Activated CD4-positive, alpha-beta memory T cell treated with anti-CD3 and anti-CD28 coated beads for 36 hours (primary cell): ENCODE results near the gene VSTM4. TPM values are rescaled to one million over a fixed set of nuclear protein-coding genes. Genes with fewer than 3 reads are reported as not detected.

Experiments used
- CTCF ChIA-PET: fragments of 350-600 bp; sonication (Branson Sonifier 250); formaldehyde crosslinking; loops from one replicate; lab custom pipeline; 2021; ENCODE audit warnings: antibody characterized with exemption, inconsistent platforms; lab: Charles Lee
- POLR2A ChIA-PET: fragments of 350-600 bp; sonication (Branson Sonifier 250); formaldehyde crosslinking; loops from one replicate; lab custom pipeline; 2021; ENCODE audit warnings: antibody characterized with exemption; lab: Charles Lee
- DNase-seq: peaks from one replicate; pipeline ENCODE4 v3.0.0-alpha.2; 2020
- H3K27ac Mint-ChIP-seq: one replicate; pipeline ENCODE4 v1.8.0; 2021; ENCODE audit warnings: mixed read lengths
- H3K27me3 Mint-ChIP-seq: one replicate; pipeline ENCODE4 v1.8.0; 2021; ENCODE audit warnings: mixed read lengths
- H3K36me3 Mint-ChIP-seq: one replicate; pipeline ENCODE4 v1.8.0; 2021; ENCODE audit warnings: mixed read lengths
- H3K4me1 Mint-ChIP-seq: one replicate; pipeline ENCODE4 v1.8.0; 2021; ENCODE audit warnings: low read depth, mixed read lengths
- H3K4me3 Mint-ChIP-seq: one replicate; pipeline ENCODE4 v1.8.0; 2021; ENCODE audit warnings: mild to moderate bottlenecking, mixed read lengths
- H3K9me3 Mint-ChIP-seq: one replicate; pipeline ENCODE4 v1.8.0; 2021; ENCODE audit warnings: mixed read lengths
- intact Hi-C: fragments of 100-400 bp; cut with micrococcal nuclease; formaldehyde crosslinking; loops from one replicate; pipeline ENCODE4 v1.15.1; 2023
- total RNA-seq, 2 experiments: library from RNA; stranded (reverse); gene quantifications; one replicate each; pipeline ENCODE4 v1.2.3, GENCODE V29; 2021

VSTM4 gene
- total RNA-seq, 2 experiments from 2014 or later: 0.10 to 0.24 TPM

DNA sequence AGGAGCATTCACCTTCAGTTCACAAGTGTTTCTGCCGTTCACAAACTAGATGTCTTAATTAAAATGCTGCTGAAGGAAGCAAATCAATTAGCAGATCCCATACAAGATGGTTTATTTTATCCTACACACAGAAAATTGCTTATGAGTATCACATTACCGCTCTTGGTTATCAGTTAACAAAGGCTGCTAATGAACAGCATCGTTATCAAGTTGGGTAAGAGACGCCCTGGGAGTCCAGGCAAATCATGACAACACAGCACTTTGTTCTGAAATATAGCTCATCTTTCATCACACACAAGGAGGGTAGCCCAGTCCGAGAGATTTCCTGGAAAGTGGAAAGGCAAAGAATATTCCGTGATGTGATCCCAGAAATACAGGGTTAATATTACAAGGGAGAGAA lies 39.3 kb upstream of the VSTM4 start:
- no peak overlapping the region for H3K4me3 Mint-ChIP-seq
- no peaks in the 10 kb centered on the region for H3K9me3 Mint-ChIP-seq
- ChIA-PET POLR2A (interaction anchor here (1.8 kb wide), 1 partner anchor 10 kb away, joined by 5 read pairs; no protein-coding TSS in a partner anchor), CTCF (no interaction called here)
- no peak overlapping the region for H3K27ac Mint-ChIP-seq
- DNase-seq: no peak
- peaks cover 6% of the 10 kb centered on the region for H3K4me1 Mint-ChIP-seq
- intact Hi-C loops: no loop called here
- peaks cover 11% of the 10 kb centered on the region for H3K36me3 Mint-ChIP-seq
- peaks cover 11% of the 10 kb centered on the region for H3K27me3 Mint-ChIP-seq

DNA sequence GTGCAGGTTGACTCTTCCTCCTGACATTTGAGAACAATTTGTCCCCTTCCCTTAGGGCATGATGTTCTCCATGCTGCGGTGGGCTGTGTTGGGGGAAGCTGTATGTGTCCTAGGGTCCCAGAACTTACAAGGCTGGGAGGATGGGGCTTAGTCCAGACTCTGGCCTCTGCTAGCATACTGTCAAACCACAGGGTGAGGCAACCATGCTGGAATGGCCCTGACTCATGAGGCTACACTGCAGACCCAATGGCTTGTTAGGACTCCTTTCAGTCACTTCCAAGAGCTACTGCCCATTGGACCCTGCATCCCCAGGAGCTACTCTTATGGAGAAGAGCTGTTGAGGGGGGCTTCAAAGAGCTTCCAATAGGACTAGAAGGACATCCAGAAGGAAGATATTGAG lies 38.6 kb upstream of the VSTM4 start:
- no peak overlapping the region for H3K4me3 Mint-ChIP-seq
- peaks cover 11% of the 10 kb centered on the region for H3K36me3 Mint-ChIP-seq
- ChIA-PET CTCF (no interaction called here), POLR2A (no interaction called here)
- intact Hi-C loops: no loop called here
- no peaks in the 10 kb centered on the region for H3K9me3 Mint-ChIP-seq
- DNase-seq: no peak
- H3K27me3 Mint-ChIP-seq: peaks cover 11% of the 10 kb centered on the region
- peaks cover 6% of the 10 kb centered on the region for H3K4me1 Mint-ChIP-seq
- no peak overlapping the region for H3K27ac Mint-ChIP-seq

- H3K36me3 Mint-ChIP-seq: peaks cover 7% of the 10 kb centered on the region
- peaks cover 11% of the 10 kb centered on the region for H3K27me3 Mint-ChIP-seq
- intact Hi-C loops: no loop called here
- DNase-seq: no peak
- peaks cover 6% of the 10 kb centered on the region for H3K4me1 Mint-ChIP-seq
- peak overlapping the region; percentile 10 for H3K27ac Mint-ChIP-seq
- no peak overlapping the region for H3K4me3 Mint-ChIP-seq
- POLR2A ChIA-PET: interaction anchor here (0.9 kb wide), 1 partner anchor 37 kb away, joined by 3 read pairs; no protein-coding TSS in a partner anchor
- H3K9me3 Mint-ChIP-seq: peaks cover 5% of the 10 kb centered on the region
- CTCF ChIA-PET: no interaction called here
These were observed 37.8 kb upstream of the VSTM4 start for GRCh38 chr10:49153115-49153514.

- Mint-ChIP-seq H3K4me1 (peaks cover 4% of the 10 kb centered on the region), H3K27ac (no peak overlapping the region), H3K27me3 (peaks cover 9% of the 10 kb centered on the region), H3K36me3 (peaks cover 5% of the 10 kb centered on the region), H3K9me3 (peaks cover 7% of the 10 kb centered on the region), H3K4me3 (no peak overlapping the region)
- no peak for DNase-seq
- CTCF ChIA-PET: no interaction called here
- intact Hi-C loops: no loop called here
- POLR2A ChIA-PET: interaction anchor here (0.9 kb wide), 1 partner anchor 37 kb away, joined by 3 read pairs; no protein-coding TSS in a partner anchor
These were observed 37.3 kb upstream of the VSTM4 start for GRCh38 chr10:49152663-49153062.

GRCh38 chr10:49152037-49152436 lies 36.7 kb upstream of the VSTM4 start:
- Mint-ChIP-seq H3K27me3 (peaks cover 9% of the 10 kb centered on the region), H3K4me3 (no peak overlapping the region), H3K9me3 (peaks cover 12% of the 10 kb centered on the region), H3K27ac (no peak overlapping the region), H3K4me1 (peaks cover 3% of the 10 kb centered on the region), H3K36me3 (peaks cover 3% of the 10 kb centered on the region)
- intact Hi-C loops: no loop called here
- CTCF ChIA-PET: interaction anchor here (1.2 kb wide), 1 partner anchor 12 kb away, joined by 3 read pairs; no protein-coding TSS in a partner anchor
- no peak for DNase-seq
- POLR2A ChIA-PET: no interaction called here

- no peak overlapping the region for H3K27ac Mint-ChIP-seq
- peaks cover 12% of the 10 kb centered on the region for H3K9me3 Mint-ChIP-seq
- H3K36me3 Mint-ChIP-seq: peaks cover under 1% of the 10 kb centered on the region
- intact Hi-C loops: no loop called here
- CTCF ChIA-PET: interaction anchor here (1.2 kb wide), 1 partner anchor 13 kb away, joined by 3 read pairs; no protein-coding TSS in a partner anchor
- peaks cover under 1% of the 10 kb centered on the region for H3K4me1 Mint-ChIP-seq
- no peak overlapping the region for H3K4me3 Mint-ChIP-seq
- H3K27me3 Mint-ChIP-seq: peaks cover 9% of the 10 kb centered on the region
- POLR2A ChIA-PET: no interaction called here
- DNase-seq: no peak
These were observed 36.2 kb upstream of the VSTM4 start for GRCh38 chr10:49151481-49151880.

- Mint-ChIP-seq H3K4me1 (no peaks in the 10 kb centered on the region), H3K9me3 (peaks cover 12% of the 10 kb centered on the region), H3K36me3 (no peaks in the 10 kb centered on the region), H3K27ac (no peak overlapping the region), H3K4me3 (no peak overlapping the region), H3K27me3 (peaks cover 9% of the 10 kb centered on the region)
- ChIA-PET POLR2A (no interaction called here), CTCF (no interaction called here)
- DNase-seq: no peak
- intact Hi-C loops: no loop called here
These were observed 35.7 kb upstream of the VSTM4 start for GRCh38 chr10:49151025-49151445.

DNA sequence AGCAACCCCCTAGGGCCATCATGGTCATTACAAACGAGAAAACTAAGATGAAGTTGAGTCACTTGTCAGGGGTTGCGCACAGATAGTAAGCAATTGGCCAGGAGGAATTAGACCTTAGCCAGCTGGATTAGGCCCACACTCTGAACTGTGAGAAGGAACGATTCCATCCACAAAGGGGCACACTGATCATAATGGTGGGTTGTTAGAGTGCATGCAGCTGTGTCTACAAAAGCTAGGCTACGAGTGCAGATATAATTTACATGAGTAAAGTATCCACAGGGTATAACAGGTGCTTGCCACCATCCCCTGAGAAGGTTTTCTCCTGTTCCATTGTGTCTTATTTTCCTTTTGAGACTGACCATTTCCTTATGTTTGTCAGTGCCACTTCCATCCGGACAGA lies 35.1 kb upstream of the VSTM4 start:
- Mint-ChIP-seq H3K4me3 (no peak overlapping the region), H3K27ac (no peak overlapping the region), H3K27me3 (peaks cover 9% of the 10 kb centered on the region), H3K9me3 (peaks cover 12% of the 10 kb centered on the region), H3K36me3 (no peaks in the 10 kb centered on the region), H3K4me1 (no peaks in the 10 kb centered on the region)
- ChIA-PET POLR2A (no interaction called here), CTCF (no interaction called here)
- no peak for DNase-seq
- intact Hi-C loops: no loop called here

- Mint-ChIP-seq H3K36me3 (no peaks in the 10 kb centered on the region), H3K4me1 (no peaks in the 10 kb centered on the region), H3K4me3 (no peak overlapping the region), H3K27me3 (peaks cover 9% of the 10 kb centered on the region), H3K9me3 (peaks cover 12% of the 10 kb centered on the region), H3K27ac (no peak overlapping the region)
- DNase-seq: no peak
- ChIA-PET POLR2A (no interaction called here), CTCF (interaction anchor here (0.8 kb wide), 1 partner anchor 15 kb away, joined by 3 read pairs; no protein-coding TSS in a partner anchor)
- intact Hi-C loops: no loop called here
These were observed 34.6 kb upstream of the VSTM4 start for GRCh38 chr10:49149881-49150280.

- CTCF ChIA-PET: no interaction called here
These were observed 28.9 kb upstream of the VSTM4 start for GRCh38 chr10:49144058-49144720.

DNA sequence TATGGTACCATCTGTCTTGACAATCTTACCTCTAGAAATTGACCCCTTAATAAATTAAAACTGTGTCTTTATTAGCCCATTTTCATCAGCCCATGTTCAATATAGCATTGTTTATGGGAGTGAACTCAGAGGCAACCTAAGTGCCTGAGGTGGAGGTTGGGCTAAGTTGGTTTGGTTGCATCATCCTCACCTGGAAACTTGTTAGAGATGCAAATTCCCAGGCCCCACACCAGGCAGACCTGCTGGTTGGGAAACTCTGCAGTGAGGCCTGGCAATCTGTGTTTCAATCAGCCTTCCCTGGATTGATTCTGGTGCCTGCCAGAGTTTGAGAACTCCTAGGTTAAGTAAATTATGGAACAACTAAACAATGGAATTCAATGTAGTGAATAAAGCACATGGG lies 27.9 kb upstream of the VSTM4 start:
- Mint-ChIP-seq H3K27ac (no peak overlapping the region), H3K4me1 (no peaks in the 10 kb centered on the region), H3K4me3 (no peak overlapping the region), H3K27me3 (no peaks in the 10 kb centered on the region), H3K36me3 (no peaks in the 10 kb centered on the region), H3K9me3 (peaks cover 9% of the 10 kb centered on the region)
- POLR2A ChIA-PET: no interaction called here
- CTCF ChIA-PET: no interaction called here
- DNase-seq: no peak
- intact Hi-C loops: no loop called here

More at GRCh38 chr10:49144058-49144720, 28.9 kb upstream of the VSTM4 start:
- no peaks in the 10 kb centered on the region for H3K27me3 Mint-ChIP-seq
- H3K36me3 Mint-ChIP-seq: no peaks in the 10 kb centered on the region
- H3K4me3 Mint-ChIP-seq: no peak overlapping the region
- H3K4me1 Mint-ChIP-seq: no peaks in the 10 kb centered on the region
- H3K27ac Mint-ChIP-seq: no peak overlapping the region
- POLR2A ChIA-PET: interaction anchor here (2.0 kb wide), 1 partner anchor 11 kb away, joined by 5 read pairs; no protein-coding TSS in a partner anchor
- intact Hi-C loops: no loop called here
- DNase-seq: no peak
- peaks cover 12% of the 10 kb centered on the region for H3K9me3 Mint-ChIP-seq

- ChIA-PET POLR2A (no interaction called here), CTCF (no interaction called here)
- Mint-ChIP-seq H3K9me3 (no peaks in the 10 kb centered on the region), H3K4me3 (no peak overlapping the region), H3K36me3 (no peaks in the 10 kb centered on the region), H3K27me3 (no peaks in the 10 kb centered on the region), H3K27ac (no peak overlapping the region), H3K4me1 (no peaks in the 10 kb centered on the region)
- intact Hi-C loops: no loop called here
- no peak for DNase-seq
These were observed 26.4 kb upstream of the VSTM4 start for GRCh38 chr10:49141541-49142332.
